Prostate gland (tissue), 2 donors: ENCODE data around the gene ZCCHC7. TPM values are rescaled to one million over a fixed set of nuclear protein-coding genes. Genes with fewer than 3 reads are reported as not detected.

Source experiments
- DNase-seq: peaks from one replicate; pipeline ENCODE4 v3.0.0-alpha.2; 2019; ENCODE audit warnings: low spot score
- H3K27ac ChIP-seq, 2 donors: fragments of 200-600 bp; sonication (generic); 2 replicates each; pipeline ENCODE4 v1.5.1; 2017 to 2019
- H3K27me3 ChIP-seq: fragments of 200-600 bp; sonication (generic); replicated peaks from 2 replicates; pipeline ENCODE4 v1.5.1; 2019; ENCODE audit not compliant: insufficient read depth
- H3K36me3 ChIP-seq, 2 donors: fragments of 200-600 bp; sonication (generic); 1 replicate in 1 of 2; 2 replicates in 1 of 2; pipeline versions ENCODE4 v1.5.1 to v1.8.1; 2017 to 2019
- H3K4me1 ChIP-seq: fragments of 200-600 bp; sonication (generic); replicated peaks from 2 replicates; pipeline ENCODE4 v1.5.1; 2019
- H3K4me3 ChIP-seq, 2 donors: fragments of 200-600 bp; sonication (generic); 2 replicates each; pipeline ENCODE4 v1.5.1; 2017 to 2019
- H3K9me3 ChIP-seq: fragments of 200-600 bp; sonication (generic); 2 replicates; pipeline ENCODE4 v1.5.1; 2017
- CTCF ChIP-seq, 4 experiments: fragments of 200-600 bp in 2 of 4; fragments of 450-650 bp in 2 of 4; sonication (generic) in 2 of 4; IDR thresholded peaks; 1 replicate in 3 of 4; 2 replicates in 1 of 4; pipeline ENCODE4 v1.5.1; 2016 to 2019; ENCODE audit warnings: antibody characterized with exemption in 4 of 4, mild to moderate bottlenecking in 2 of 4, moderate library complexity in 2 of 4
- POLR2A ChIP-seq: fragments of 450-650 bp; IDR thresholded peaks from one replicate; pipeline ENCODE4 v1.6.1; 2016; ENCODE audit warnings: antibody characterized with exemption, mild to moderate bottlenecking
- POLR2AphosphoS5 ChIP-seq: sonication (generic); formaldehyde crosslinking; IDR thresholded peaks from one replicate; pipeline ENCODE4 v1.6.1; 2017; ENCODE audit warnings: antibody characterized with exemption
- WGBS: methylation state at CpG from one replicate; pipeline ENCODE4 v1.1.5; 2018; 5-methylcytosine and 5-hydroxymethylcytosine counted together
- intact Hi-C: fragments of 100-400 bp; cut with DNase I; formaldehyde crosslinking; loops from one replicate; pipeline ENCODE4 v1.14.2; 2022
- total RNA-seq, 2 donors: library from RNA; depleted of rRNA; stranded (reverse); fragments of >200 nt; gene quantifications; one replicate each; pipeline ENCODE4 v1.1.0, GENCODE V29; 2016

The ZCCHC7 gene
- total RNA-seq, 2 donors from 2014 or later = 12.7 to 14.2 TPM

- intact Hi-C loops = no loop called here
- Histone ChIP-seq H3K4me1 (no peaks in the 10 kb centered on the region), H3K9me3 (no peaks in the 10 kb centered on the region), H3K27me3 (no peaks in the 10 kb centered on the region), H3K4me3 (no peak overlapping the region), H3K36me3 (no peaks in the 10 kb centered on the region), H3K27ac (no peak overlapping the region)
- WGBS = 97% methylated on average over 2 of the region's 2 CpGs
- TF ChIP-seq CTCF (IDR thresholded peaks at IDR 0.05) (no peak), POLR2A (no peak), POLR2AphosphoS5 (no peak)
- no peak for DNase-seq
Observed at GRCh38 chr9:37141015-37141414, 20.6 kb downstream of the ZCCHC7 start.

- no peak overlapping the region for H3K27ac ChIP-seq
Observed at GRCh38 chr9:37144762-37145161, 24.4 kb downstream of the ZCCHC7 start.

GRCh38 chr9:37146410-37146809, 26.0 kb downstream of the ZCCHC7 start:
- H3K9me3 ChIP-seq = no peaks in the 10 kb centered on the region
- no peak overlapping the region for H3K27ac ChIP-seq
- no peak for DNase-seq
- no peaks in the 10 kb centered on the region for H3K36me3 ChIP-seq
- H3K4me3 ChIP-seq = no peak overlapping the region
- H3K4me1 ChIP-seq = no peaks in the 10 kb centered on the region
- WGBS = 47% methylated on average over 2 of the region's 2 CpGs
- intact Hi-C loops = no loop called here
- no peaks in the 10 kb centered on the region for H3K27me3 ChIP-seq
- TF ChIP-seq POLR2A = no peak
- no peak for TF ChIP-seq CTCF (IDR thresholded peaks at IDR 0.05)

More at GRCh38 chr9:37144762-37145161, 24.4 kb downstream of the ZCCHC7 start:
- Histone ChIP-seq H3K36me3 (no peaks in the 10 kb centered on the region), H3K9me3 (no peaks in the 10 kb centered on the region), H3K4me3 (no peak overlapping the region), H3K27me3 (no peaks in the 10 kb centered on the region), H3K4me1 (no peaks in the 10 kb centered on the region)
- DNase-seq = no peak
- 79% methylated on average over 2 of the region's 2 CpGs for WGBS
- intact Hi-C loops = no loop called here
- TF ChIP-seq POLR2AphosphoS5 (no peak), POLR2A (no peak), CTCF (IDR thresholded peaks at IDR 0.05) (no peak)

GRCh38 chr9:37148181-37148580, 27.8 kb downstream of the ZCCHC7 start:
- no peaks in the 10 kb centered on the region for H3K36me3 ChIP-seq
- no peaks in the 10 kb centered on the region for H3K9me3 ChIP-seq
- H3K4me1 ChIP-seq = no peaks in the 10 kb centered on the region
- WGBS = 84% methylated on average over 2 of the region's 2 CpGs
- H3K27me3 ChIP-seq = no peaks in the 10 kb centered on the region
- H3K4me3 ChIP-seq = no peak overlapping the region
- DNase-seq = no peak
- TF ChIP-seq CTCF (IDR thresholded peaks at IDR 0.05) (no peak), POLR2A (no peak), POLR2AphosphoS5 (no peak)
- intact Hi-C loops = no loop called here
- no peak overlapping the region for H3K27ac ChIP-seq

- 67% methylated on average over 4 of the region's 4 CpGs for WGBS
- Histone ChIP-seq H3K27me3 (no peaks in the 10 kb centered on the region), H3K36me3 (no peaks in the 10 kb centered on the region), H3K9me3 (no peaks in the 10 kb centered on the region), H3K27ac (no peak overlapping the region), H3K4me1 (no peaks in the 10 kb centered on the region), H3K4me3 (no peak overlapping the region)
- TF ChIP-seq POLR2AphosphoS5 (no peak), POLR2A (no peak), CTCF (IDR thresholded peaks at IDR 0.05) (no peak)
- intact Hi-C loops = no loop called here
- DNase-seq = no peak
Observed at GRCh38 chr9:37149666-37150308, 29.4 kb downstream of the ZCCHC7 start.
